Kidney epithelial cell (primary cell): ENCODE results near the gene MACROD2. TPM values are rescaled to one million over a fixed set of nuclear protein-coding genes. Genes with fewer than 3 reads are reported as not detected.

Experiments
- DNase-seq: peaks from one replicate; pipeline ENCODE4 v3.0.0-alpha.2; 2010; ENCODE audit warnings: low read depth
- H3K27me3 ChIP-seq: 2 replicates; pipeline ENCODE4 v1.6.0; 2011; ENCODE audit warnings: low read length; ENCODE audit not compliant: control insufficient read depth, insufficient read depth
- H3K36me3 ChIP-seq: 2 replicates; pipeline ENCODE4 v1.5.1; 2011; ENCODE audit warnings: low read length; ENCODE audit not compliant: control insufficient read depth, insufficient read depth
- H3K4me3 ChIP-seq: 2 replicates; pipeline ENCODE4 v1.5.1; 2011; ENCODE audit warnings: low read depth, mild to moderate bottlenecking, control low read depth, low read length
- total RNA-seq: library from RNA; depleted of rRNA; stranded (reverse); fragments of >200 nt; gene quantifications from 2 replicates; pipeline ENCODE4 v1.2.3, GENCODE V29; 2015
- TF ChIP-seq, protein P1 (sequence below): IDR thresholded peaks from 2 replicates; pipeline ENCODE4 v1.5.1; 2011; ENCODE audit warnings: mild to moderate bottlenecking, moderate library complexity, low read length, control low read depth, inconsistent platforms; ENCODE audit not compliant: insufficient read depth, poor library complexity, severe bottlenecking

Gene MACROD2
- total RNA-seq, 1 donor from 2014 or later, result 0.79 TPM

GRCh38 chr20:15612769-15613168, 1617.5 kb downstream of the MACROD2 start:
- Histone ChIP-seq H3K27me3 (no peaks in the 10 kb centered on the region), H3K4me3 (no peak overlapping the region), H3K36me3 (no peaks in the 10 kb centered on the region)
- DNase-seq, result no peak
- TF ChIP-seq, protein P1, sequence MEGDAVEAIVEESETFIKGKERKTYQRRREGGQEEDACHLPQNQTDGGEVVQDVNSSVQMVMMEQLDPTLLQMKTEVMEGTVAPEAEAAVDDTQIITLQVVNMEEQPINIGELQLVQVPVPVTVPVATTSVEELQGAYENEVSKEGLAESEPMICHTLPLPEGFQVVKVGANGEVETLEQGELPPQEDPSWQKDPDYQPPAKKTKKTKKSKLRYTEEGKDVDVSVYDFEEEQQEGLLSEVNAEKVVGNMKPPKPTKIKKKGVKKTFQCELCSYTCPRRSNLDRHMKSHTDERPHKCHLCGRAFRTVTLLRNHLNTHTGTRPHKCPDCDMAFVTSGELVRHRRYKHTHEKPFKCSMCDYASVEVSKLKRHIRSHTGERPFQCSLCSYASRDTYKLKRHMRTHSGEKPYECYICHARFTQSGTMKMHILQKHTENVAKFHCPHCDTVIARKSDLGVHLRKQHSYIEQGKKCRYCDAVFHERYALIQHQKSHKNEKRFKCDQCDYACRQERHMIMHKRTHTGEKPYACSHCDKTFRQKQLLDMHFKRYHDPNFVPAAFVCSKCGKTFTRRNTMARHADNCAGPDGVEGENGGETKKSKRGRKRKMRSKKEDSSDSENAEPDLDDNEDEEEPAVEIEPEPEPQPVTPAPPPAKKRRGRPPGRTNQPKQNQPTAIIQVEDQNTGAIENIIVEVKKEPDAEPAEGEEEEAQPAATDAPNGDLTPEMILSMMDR, result no peak

- TF ChIP-seq, protein P1, result no peak
- Histone ChIP-seq H3K27me3 (no peaks in the 10 kb centered on the region), H3K36me3 (no peaks in the 10 kb centered on the region), H3K4me3 (no peak overlapping the region)
- DNase-seq, result no peak
Measured at GRCh38 chr20:15613530-15613929, 1618.2 kb downstream of the MACROD2 start.

GRCh38 chr20:15616626-15617025, 1621.3 kb downstream of the MACROD2 start:
- TF ChIP-seq, protein P1, result no peak

DNA sequence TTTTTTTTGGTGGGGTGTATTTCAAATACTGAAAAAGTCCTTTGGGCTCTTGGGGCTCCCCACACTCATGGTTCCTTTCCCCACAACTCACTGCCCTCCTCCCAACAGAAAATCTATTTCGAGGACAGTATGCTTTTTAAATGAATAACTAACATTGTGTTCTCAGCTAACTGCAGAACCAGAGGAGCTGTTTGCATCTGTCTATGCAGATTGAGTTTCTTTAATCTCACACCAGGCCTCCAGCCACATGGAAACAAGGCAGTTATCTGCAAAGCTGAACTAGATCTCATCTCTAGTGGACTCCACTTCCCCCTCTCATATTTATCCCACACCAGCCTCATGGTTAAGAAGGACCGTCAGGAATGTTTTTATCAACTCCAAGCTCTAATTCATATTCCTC, 1622.8 kb downstream of the MACROD2 start:
- no peaks in the 10 kb centered on the region for H3K27me3 ChIP-seq
- H3K4me3 ChIP-seq, result no peak overlapping the region
- DNase-seq, result no peak
- TF ChIP-seq, protein P1, result no peak
- H3K36me3 ChIP-seq, result no peaks in the 10 kb centered on the region

More at GRCh38 chr20:15616626-15617025, 1621.3 kb downstream of the MACROD2 start:
- no peaks in the 10 kb centered on the region for H3K36me3 ChIP-seq
- no peaks in the 10 kb centered on the region for H3K27me3 ChIP-seq
- no peak for DNase-seq
- no peak overlapping the region for H3K4me3 ChIP-seq

DNA sequence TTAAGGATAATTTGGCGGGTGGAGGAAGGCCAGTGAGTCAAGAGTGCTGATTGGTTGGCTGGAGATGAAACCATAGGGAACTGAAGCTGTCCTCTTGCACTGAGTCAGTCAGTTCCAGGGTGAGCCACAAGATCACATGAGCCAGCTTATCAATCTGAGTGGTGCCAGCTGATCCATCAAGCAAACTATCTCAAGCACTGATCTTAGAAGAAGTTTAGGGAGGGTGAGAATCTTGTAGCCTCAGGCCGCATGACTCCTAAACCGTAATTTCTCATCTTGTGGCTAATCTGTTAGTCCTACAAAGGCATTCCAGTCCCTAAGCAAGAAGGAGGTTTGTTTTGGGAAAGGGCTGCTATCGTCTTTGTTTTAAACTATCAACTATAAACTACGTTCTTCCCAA, 1623.6 kb downstream of the MACROD2 start:
- Histone ChIP-seq H3K27me3 (no peaks in the 10 kb centered on the region), H3K4me3 (no peak overlapping the region), H3K36me3 (no peaks in the 10 kb centered on the region)
- TF ChIP-seq, protein P1, result no peak
- no peak for DNase-seq

GRCh38 chr20:15619341-15619740, 1624.0 kb downstream of the MACROD2 start:
- Histone ChIP-seq H3K36me3 (no peaks in the 10 kb centered on the region), H3K27me3 (no peaks in the 10 kb centered on the region), H3K4me3 (no peak overlapping the region)
- no peak for DNase-seq
- TF ChIP-seq, protein P1, result no peak
